OCI-M1 (cell line): ENCODE measurements around the gene ING1.

ENCODE experiments used
- DNase-seq: peaks from one replicate; lab custom pipeline; 2025; lab: John Stamatoyannopoulos, UW

ING1 gene

DNA sequence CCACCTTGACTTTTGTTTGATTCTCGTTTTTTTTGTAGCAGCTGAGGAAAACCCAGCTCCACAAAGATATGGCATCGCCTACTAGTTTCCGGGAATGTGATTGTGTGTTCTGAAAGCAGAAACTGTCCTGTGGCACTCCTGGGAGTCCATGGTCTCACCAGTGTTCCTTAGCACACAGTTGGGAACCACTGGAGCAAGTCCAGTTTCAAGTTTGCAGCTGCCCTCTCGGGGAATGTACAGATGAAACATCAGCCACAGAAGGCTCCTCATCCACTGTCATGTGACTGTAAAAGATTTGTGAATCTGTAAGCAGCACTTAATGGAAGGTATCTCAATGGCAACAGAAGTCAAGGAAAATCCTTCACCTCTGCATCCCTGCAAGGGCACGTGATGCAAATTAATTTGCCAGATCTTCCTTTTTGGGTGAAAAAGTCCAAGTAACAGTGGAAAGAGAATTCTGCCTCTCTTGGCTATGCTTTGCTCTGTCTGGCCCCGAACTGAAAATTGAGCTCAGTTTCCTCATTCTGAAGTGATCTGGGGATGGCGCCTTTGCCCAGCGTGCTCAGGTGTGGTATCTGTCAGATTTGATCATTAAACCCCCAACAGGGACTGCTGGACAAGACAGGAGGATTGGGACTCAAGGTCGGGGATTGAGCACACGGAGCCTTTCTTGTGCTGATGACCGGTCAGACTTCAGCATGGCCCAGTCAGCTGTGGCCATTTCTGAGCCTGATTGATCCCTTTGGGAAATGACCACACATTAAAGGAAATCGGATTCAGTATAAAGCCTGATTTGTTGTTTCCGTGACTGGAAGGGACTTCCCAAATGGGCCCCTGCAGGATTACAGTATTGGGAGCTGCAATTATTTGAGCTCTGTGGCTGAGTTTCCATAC, 58.8 kb downstream of the ING1 start:
- no peak for DNase-seq
